Effector memory CD4-positive, alpha-beta T cell (primary cell): Measurements from ENCODE around the gene GGT5.
"Not testable (repeated sequence)": the region's sequence is repeated elsewhere in the genome, so short reads cannot be mapped to it uniquely, and the experiment has no call there.

ENCODE experiments used
- DNase-seq, 3 donors: peaks; one replicate each; pipeline ENCODE4 v3.0.0-alpha.2; 2020
- H3K27ac ChIP-seq: 2 replicates; pipeline ENCODE4 v1.7.0; 2013; ENCODE audit warnings: mild to moderate bottlenecking, low read length, moderate library complexity; ENCODE audit not compliant: insufficient read depth, poor library complexity, severe bottlenecking
- H3K27me3 ChIP-seq: replicated peaks from 2 replicates; pipeline ENCODE4 v1.7.0; 2013; ENCODE audit warnings: mild to moderate bottlenecking, low read length; ENCODE audit not compliant: insufficient read depth, control insufficient read depth, poor library complexity, severe bottlenecking
- H3K36me3 ChIP-seq: 2 replicates; pipeline ENCODE4 v1.7.0; 2013; ENCODE audit warnings: mild to moderate bottlenecking, low read length, moderate library complexity; ENCODE audit not compliant: control insufficient read depth, insufficient read depth
- H3K4me1 ChIP-seq: 2 replicates; pipeline ENCODE4 v1.7.0; 2013; ENCODE audit warnings: low read length, mild to moderate bottlenecking; ENCODE audit not compliant: control insufficient read depth, insufficient read depth, poor library complexity, severe bottlenecking
- H3K4me3 ChIP-seq: 2 replicates; pipeline ENCODE4 v1.7.0; 2013; ENCODE audit warnings: low read length, low read depth, mild to moderate bottlenecking; ENCODE audit not compliant: insufficient read depth, poor library complexity, severe bottlenecking
- H3K9me3 ChIP-seq: 2 replicates; pipeline ENCODE4 v1.7.0; 2013; ENCODE audit warnings: mild to moderate bottlenecking, low read length, moderate library complexity; ENCODE audit not compliant: control insufficient read depth

Gene GGT5

GRCh38 chr22:24264329-24264896 is 19.5 kb upstream of the GGT5 start:
- not testable (repeated sequence) for DNase-seq, H3K27ac ChIP-seq, H3K4me3 ChIP-seq, H3K36me3 ChIP-seq, H3K27me3 ChIP-seq, H3K9me3 ChIP-seq, H3K4me1 ChIP-seq

GRCh38 chr22:24263479-24263878 is 18.6 kb upstream of the GGT5 start:
- not testable (repeated sequence) for H3K36me3 ChIP-seq, H3K4me3 ChIP-seq, H3K9me3 ChIP-seq, H3K27ac ChIP-seq, DNase-seq, H3K27me3 ChIP-seq, H3K4me1 ChIP-seq

GRCh38 chr22:24262185-24262749 is 17.4 kb upstream of the GGT5 start:
- not testable (repeated sequence) for DNase-seq, H3K4me1 ChIP-seq, H3K4me3 ChIP-seq, H3K9me3 ChIP-seq, H3K36me3 ChIP-seq, H3K27ac ChIP-seq, H3K27me3 ChIP-seq

GRCh38 chr22:24259459-24259858 is 14.6 kb upstream of the GGT5 start:
- H3K27ac ChIP-seq, H3K9me3 ChIP-seq, H3K36me3 ChIP-seq, H3K27me3 ChIP-seq, H3K4me1 ChIP-seq, H3K4me3 ChIP-seq: not testable (repeated sequence)
- peak; percentile 33 to 42 (median 36) for DNase-seq

- H3K4me3 ChIP-seq, H3K4me1 ChIP-seq, H3K9me3 ChIP-seq, H3K27ac ChIP-seq, H3K27me3 ChIP-seq, DNase-seq, H3K36me3 ChIP-seq: not testable (repeated sequence)
Measured at GRCh38 chr22:24256736-24257135, 11.9 kb upstream of the GGT5 start.

GRCh38 chr22:24256136-24256535 is 11.3 kb upstream of the GGT5 start:
- not testable (repeated sequence) for H3K36me3 ChIP-seq, H3K9me3 ChIP-seq, H3K27ac ChIP-seq, H3K4me1 ChIP-seq, H3K27me3 ChIP-seq, DNase-seq, H3K4me3 ChIP-seq

- not testable (repeated sequence) for H3K27me3 ChIP-seq, H3K36me3 ChIP-seq, H3K4me1 ChIP-seq, H3K9me3 ChIP-seq, H3K27ac ChIP-seq, H3K4me3 ChIP-seq, DNase-seq
Measured at GRCh38 chr22:24253126-24253525, 8.2 kb upstream of the GGT5 start.

GRCh38 chr22:24251286-24251685 is 6.4 kb upstream of the GGT5 start:
- H3K36me3 ChIP-seq, H3K4me3 ChIP-seq, H3K9me3 ChIP-seq, DNase-seq, H3K4me1 ChIP-seq, H3K27me3 ChIP-seq, H3K27ac ChIP-seq: not testable (repeated sequence)

GRCh38 chr22:24249413-24249812 is 4.5 kb upstream of the GGT5 start:
- not testable (repeated sequence) for H3K4me3 ChIP-seq, H3K36me3 ChIP-seq, H3K9me3 ChIP-seq, H3K4me1 ChIP-seq, H3K27me3 ChIP-seq, H3K27ac ChIP-seq, DNase-seq

GRCh38 chr22:24248611-24249010 is 3.7 kb upstream of the GGT5 start:
- not testable (repeated sequence) for H3K27me3 ChIP-seq, H3K4me3 ChIP-seq, H3K27ac ChIP-seq, DNase-seq, H3K4me1 ChIP-seq, H3K9me3 ChIP-seq, H3K36me3 ChIP-seq
